ENCODE measurements around the gene SF3A1.

The SF3A1 gene

GRCh38 chr22:30312053-30312452 is 44.6 kb downstream of the SF3A1 start:
- TF ChIP-seq CTCF (IDR thresholded peaks at IDR 0.05; ENCODE audit: borderline replicate concordance, control extremely low read depth, extremely low read depth, insufficient read depth, missing control alignments), result no peak
- in situ Hi-C loops (cut with MboI; ENCODE audit: low sequenced_read_pairs, unreplicated experiment), result no loop called here
- DNase-seq (ENCODE audit: low spot score), result no peak

- in situ Hi-C loops (cut with MboI; ENCODE audit: low sequenced_read_pairs, unreplicated experiment), result no loop called here
- no peak for TF ChIP-seq CTCF (IDR thresholded peaks at IDR 0.05; ENCODE audit: borderline replicate concordance, control extremely low read depth, extremely low read depth, insufficient read depth, missing control alignments)
- DNase-seq (ENCODE audit: low spot score), result no peak
Measured at GRCh38 chr22:30310881-30311771, 45.6 kb downstream of the SF3A1 start.

- peak; percentile 67 for DNase-seq (ENCODE audit: low spot score)
- TF ChIP-seq CTCF (IDR thresholded peaks at IDR 0.05; ENCODE audit: borderline replicate concordance, control extremely low read depth, extremely low read depth, insufficient read depth, missing control alignments), result no peak
Measured at GRCh38 chr22:30309951-30310741, 46.5 kb downstream of the SF3A1 start.

DNA sequence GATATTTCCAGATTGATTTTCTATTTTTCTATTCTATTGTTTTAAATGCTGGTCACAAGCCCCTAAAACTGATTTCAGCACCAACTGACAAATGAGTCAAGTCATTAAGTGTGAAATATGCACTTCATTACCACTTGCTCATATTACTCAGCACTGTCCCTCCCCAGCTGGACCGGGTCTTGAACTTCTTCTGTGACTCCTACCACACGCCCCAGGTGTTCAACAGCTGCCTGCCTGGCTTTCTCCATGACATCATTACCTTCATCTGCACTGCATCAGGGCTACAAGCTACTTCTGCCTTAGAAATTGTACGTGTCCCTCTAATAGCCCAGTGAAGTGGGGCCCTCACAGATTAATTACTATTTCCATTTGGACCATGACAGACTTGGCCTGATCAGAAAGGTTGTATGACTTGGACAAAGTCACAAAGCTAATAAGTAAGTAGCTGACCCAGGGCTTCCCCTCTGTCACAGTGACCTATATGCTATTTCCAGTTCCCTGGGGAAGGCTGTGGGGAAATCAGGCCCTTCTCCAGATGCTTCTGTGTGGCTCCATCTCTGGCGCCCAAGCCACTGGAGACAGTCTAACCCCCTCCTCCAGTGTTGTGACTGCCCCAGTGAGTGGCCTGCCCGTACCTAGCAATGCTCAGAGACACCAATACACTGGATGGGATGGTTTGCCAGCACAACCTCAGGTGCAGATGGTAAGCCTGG is 48.0 kb downstream of the SF3A1 start:
- peak; percentile 78 for DNase-seq (ENCODE audit: low spot score)
- in situ Hi-C loops (cut with MboI; ENCODE audit: low sequenced_read_pairs, unreplicated experiment), result no loop called here
- no peak for TF ChIP-seq CTCF (IDR thresholded peaks at IDR 0.05; ENCODE audit: borderline replicate concordance, control extremely low read depth, extremely low read depth, insufficient read depth, missing control alignments)

More at GRCh38 chr22:30309951-30310741, 46.5 kb downstream of the SF3A1 start:
- in situ Hi-C loops (cut with MboI; ENCODE audit: low sequenced_read_pairs, unreplicated experiment), result no loop called here

- in situ Hi-C loops (cut with MboI; ENCODE audit: low sequenced_read_pairs, unreplicated experiment), result no loop called here
- TF ChIP-seq CTCF (IDR thresholded peaks at IDR 0.05; ENCODE audit: borderline replicate concordance, control extremely low read depth, extremely low read depth, insufficient read depth, missing control alignments), result no peak
- no peak for DNase-seq (ENCODE audit: low spot score)
Measured at GRCh38 chr22:30308093-30308492, 48.6 kb downstream of the SF3A1 start.

GRCh38 chr22:30307041-30307574 is 49.6 kb downstream of the SF3A1 start:
- DNase-seq (ENCODE audit: low spot score), result no peak
- TF ChIP-seq CTCF (IDR thresholded peaks at IDR 0.05; ENCODE audit: borderline replicate concordance, control extremely low read depth, extremely low read depth, insufficient read depth, missing control alignments), result no peak
- in situ Hi-C loops (cut with MboI; ENCODE audit: low sequenced_read_pairs, unreplicated experiment), result no loop called here

Measured in GM13976 (cell line).